ENCODE data around the gene MAP4K2. TPM values are rescaled to one million over a fixed set of nuclear protein-coding genes. Genes with fewer than 3 reads are reported as not detected.
A peak's percentile ranks its signal among the peaks of the same experiment; 100 is the strongest.

MAP4K2 gene
- total RNA-seq, 1 donor from 2014 or later: 7.5 TPM

DNA sequence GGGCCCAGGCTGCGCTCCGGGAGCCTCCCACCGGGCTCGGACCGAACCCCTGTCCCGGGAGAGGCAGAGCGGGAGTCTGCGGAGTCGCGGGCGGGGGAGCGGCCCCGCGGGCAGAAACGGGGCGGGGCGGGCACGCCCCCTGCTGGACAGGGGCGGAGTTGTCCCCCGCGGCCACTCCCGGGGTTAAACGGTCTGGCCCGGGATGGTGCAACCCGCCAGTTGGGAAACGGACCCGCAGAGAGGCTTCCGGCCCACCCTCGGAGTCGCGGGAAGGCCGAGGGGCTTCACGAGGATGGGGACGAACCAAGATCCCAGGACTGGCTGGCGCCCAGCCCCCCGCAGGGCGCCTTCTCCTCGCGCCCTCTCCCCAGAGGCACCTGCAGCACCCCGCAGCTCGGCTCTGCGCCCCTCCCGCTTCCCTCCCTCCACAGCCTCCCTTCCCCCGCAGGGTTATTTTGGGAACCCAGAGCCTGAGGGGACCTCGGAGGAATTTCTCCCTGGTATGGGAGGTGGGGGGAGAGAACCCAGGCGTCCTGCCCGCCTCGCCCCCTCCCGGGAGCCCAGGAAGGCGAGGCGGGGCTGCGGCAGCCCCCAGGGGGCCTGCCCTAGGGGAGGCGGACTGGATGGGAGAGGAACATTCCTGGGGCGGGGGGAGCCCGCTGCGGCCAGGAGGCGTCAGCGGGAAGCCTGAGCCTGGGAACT is 60.0 kb downstream of the MAP4K2 start:
- Histone ChIP-seq H3K36me3 (peaks cover 13% of the 10 kb centered on the region), H3K27ac (replicated peaks) (peak overlapping the region; percentile 99), H3K27me3 (ENCODE audit: low read depth) (no peaks in the 10 kb centered on the region), H3K4me3 (peak overlapping the region; percentile 77), H3K9me3 (replicated peaks) (no peaks in the 10 kb centered on the region), H3K4me1 (peaks cover 49% of the 10 kb centered on the region)
- TF ChIP-seq, protein P1, sequence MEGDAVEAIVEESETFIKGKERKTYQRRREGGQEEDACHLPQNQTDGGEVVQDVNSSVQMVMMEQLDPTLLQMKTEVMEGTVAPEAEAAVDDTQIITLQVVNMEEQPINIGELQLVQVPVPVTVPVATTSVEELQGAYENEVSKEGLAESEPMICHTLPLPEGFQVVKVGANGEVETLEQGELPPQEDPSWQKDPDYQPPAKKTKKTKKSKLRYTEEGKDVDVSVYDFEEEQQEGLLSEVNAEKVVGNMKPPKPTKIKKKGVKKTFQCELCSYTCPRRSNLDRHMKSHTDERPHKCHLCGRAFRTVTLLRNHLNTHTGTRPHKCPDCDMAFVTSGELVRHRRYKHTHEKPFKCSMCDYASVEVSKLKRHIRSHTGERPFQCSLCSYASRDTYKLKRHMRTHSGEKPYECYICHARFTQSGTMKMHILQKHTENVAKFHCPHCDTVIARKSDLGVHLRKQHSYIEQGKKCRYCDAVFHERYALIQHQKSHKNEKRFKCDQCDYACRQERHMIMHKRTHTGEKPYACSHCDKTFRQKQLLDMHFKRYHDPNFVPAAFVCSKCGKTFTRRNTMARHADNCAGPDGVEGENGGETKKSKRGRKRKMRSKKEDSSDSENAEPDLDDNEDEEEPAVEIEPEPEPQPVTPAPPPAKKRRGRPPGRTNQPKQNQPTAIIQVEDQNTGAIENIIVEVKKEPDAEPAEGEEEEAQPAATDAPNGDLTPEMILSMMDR (IDR thresholded peaks at IDR 0.05; ENCODE audit: borderline replicate concordance): peak; percentile 88
- peak; percentile 84 for DNase-seq
- intact Hi-C loops (cut with micrococcal nuclease): no loop called here

DNA sequence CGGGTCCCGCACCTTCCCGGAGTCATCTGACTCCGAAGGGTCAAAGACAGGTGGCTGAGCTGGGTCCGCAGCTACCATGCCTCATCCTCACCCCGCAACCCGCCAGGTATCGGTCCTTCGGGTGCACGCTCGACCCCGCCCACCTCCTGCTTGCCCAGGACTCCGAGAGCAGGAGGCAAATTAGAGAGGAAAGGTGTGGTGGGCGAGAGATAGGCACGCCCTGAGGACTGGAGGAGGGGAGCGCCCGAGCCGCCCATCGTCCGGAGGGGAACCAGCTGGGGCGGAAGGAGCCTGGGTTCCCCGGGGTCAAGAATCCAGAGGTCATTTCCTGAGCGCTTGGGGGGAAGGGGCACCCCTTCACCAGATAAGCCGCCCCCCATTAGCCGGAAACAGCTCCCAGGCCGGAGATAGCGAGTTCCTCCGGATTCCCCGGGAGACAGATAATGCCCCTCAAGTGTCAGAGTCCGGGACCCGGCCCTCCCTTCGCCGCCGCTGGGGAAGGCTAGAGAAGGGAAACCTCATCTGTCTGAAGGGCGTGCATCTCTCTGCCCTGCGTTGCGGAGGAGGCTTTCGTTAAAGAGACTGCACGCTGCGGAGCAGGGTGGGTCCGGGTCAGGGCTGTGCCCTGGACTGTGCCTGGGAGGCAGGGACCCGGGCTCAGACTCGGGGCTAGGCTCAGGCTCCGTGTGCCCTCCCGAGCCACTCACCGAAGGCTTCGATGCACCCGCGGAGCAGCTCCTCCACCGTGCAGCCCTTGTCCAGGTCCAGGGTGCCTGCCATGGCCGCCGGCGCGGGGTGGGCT is 60.7 kb downstream of the MAP4K2 start:
- TF ChIP-seq, protein P1 (IDR thresholded peaks at IDR 0.05; ENCODE audit: borderline replicate concordance): no peak
- Histone ChIP-seq H3K9me3 (replicated peaks) (no peaks in the 10 kb centered on the region), H3K4me3 (peak overlapping the region; percentile 77), H3K4me1 (peaks cover 49% of the 10 kb centered on the region), H3K27ac (replicated peaks) (peak overlapping the region; percentile 99), H3K27me3 (ENCODE audit: low read depth) (no peaks in the 10 kb centered on the region), H3K36me3 (peaks cover 19% of the 10 kb centered on the region)
- intact Hi-C loops (cut with micrococcal nuclease): no loop called here
- no peak for DNase-seq

DNA sequence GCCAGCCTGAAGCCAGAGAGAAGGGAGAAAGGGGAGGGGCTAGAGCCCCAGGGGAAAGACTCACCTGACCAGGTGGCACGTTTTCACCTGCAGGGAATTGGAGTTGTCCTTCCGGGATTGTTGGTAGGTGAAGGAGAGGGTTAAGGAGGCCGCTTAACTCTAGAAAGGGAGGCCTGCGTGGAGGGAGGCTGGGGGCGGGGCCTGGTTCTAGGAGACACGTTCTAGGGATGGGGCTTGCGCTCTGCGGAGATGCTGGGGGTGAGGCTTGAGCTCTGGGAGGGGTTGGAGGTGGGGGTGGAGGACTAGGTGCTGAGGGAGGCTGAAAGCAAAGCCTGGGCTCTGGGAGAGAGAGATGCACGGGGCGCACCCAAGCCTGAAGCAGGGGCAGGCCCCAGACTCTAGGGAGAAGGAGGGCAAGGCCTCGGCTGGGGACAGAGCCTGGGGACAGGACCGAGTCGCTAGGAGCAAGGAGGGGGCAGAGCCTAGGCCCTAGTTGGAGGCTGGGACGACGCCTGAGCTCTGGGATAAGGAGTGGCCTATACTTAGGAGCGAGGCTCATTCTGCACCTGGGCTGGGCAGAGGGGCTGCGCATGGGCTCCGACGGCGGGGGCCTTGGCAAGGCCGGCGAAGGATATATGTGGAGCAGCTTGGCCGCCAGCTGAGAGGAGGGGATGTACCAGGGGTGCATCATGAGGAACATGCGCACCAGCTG is 61.5 kb downstream of the MAP4K2 start:
- intact Hi-C loops (cut with micrococcal nuclease): no loop called here
- no peak for DNase-seq
- H3K27ac ChIP-seq (replicated peaks): peak overlapping the region; percentile 99
- TF ChIP-seq, protein P1 (IDR thresholded peaks at IDR 0.05; ENCODE audit: borderline replicate concordance): no peak
- peaks cover 48% of the 10 kb centered on the region for H3K4me1 ChIP-seq
- peaks cover 26% of the 10 kb centered on the region for H3K36me3 ChIP-seq
- H3K4me3 ChIP-seq: peak overlapping the region; percentile 77
- H3K27me3 ChIP-seq (ENCODE audit: low read depth): no peaks in the 10 kb centered on the region
- H3K9me3 ChIP-seq (replicated peaks): no peaks in the 10 kb centered on the region

DNA sequence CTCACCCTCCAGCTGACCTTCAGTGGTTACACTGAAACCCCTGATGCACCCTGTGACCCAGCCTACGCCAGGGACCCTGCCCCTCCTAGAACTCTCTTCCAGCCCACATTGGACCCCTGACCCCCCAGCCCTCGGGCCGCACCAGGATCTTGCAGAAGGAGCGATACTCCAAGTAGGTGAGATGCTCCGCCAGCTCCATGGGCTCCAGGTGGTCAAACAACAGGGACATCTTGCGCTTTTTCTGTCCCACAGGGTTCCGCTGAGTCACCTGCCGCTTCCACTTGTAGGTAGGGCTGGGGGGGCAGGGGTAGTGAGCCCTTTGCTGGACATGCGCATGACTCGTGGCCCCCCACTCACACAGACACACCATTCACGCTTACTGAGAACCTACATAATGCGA is 63.1 kb downstream of the MAP4K2 start:
- no peaks in the 10 kb centered on the region for H3K9me3 ChIP-seq (replicated peaks)
- intact Hi-C loops (cut with micrococcal nuclease): no loop called here
- peaks cover 39% of the 10 kb centered on the region for H3K36me3 ChIP-seq
- H3K27ac ChIP-seq (replicated peaks): no peak overlapping the region
- TF ChIP-seq, protein P1 (IDR thresholded peaks at IDR 0.05; ENCODE audit: borderline replicate concordance): no peak
- H3K4me1 ChIP-seq: peaks cover 32% of the 10 kb centered on the region
- no peak for DNase-seq
- H3K4me3 ChIP-seq: no peak overlapping the region
- no peaks in the 10 kb centered on the region for H3K27me3 ChIP-seq (ENCODE audit: low read depth)

DNA sequence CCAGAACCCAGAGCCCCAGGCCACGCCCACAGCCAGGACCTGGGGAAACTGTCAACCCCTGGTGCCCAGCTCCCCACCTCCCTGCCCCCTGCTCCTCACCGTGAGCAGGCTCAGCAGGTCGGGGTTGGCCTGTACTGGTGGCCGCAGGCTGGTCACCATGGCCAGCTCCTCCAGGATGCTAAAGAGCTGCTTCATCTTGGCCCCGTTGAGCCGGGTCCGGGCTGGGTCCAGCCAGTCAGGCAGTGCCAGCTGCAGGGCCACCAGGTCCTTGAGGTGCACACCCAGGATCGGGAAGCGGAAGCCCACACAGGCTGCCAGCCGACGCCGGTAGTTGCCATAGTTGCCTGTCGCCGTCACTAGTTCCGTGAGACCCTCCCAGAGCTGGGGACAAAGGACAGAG is 66.4 kb downstream of the MAP4K2 start:
- Histone ChIP-seq H3K4me1 (peaks cover 3% of the 10 kb centered on the region), H3K27ac (replicated peaks) (no peak overlapping the region), H3K27me3 (ENCODE audit: low read depth) (no peaks in the 10 kb centered on the region), H3K36me3 (peaks cover 51% of the 10 kb centered on the region), H3K9me3 (replicated peaks) (no peaks in the 10 kb centered on the region), H3K4me3 (no peak overlapping the region)
- TF ChIP-seq, protein P1 (IDR thresholded peaks at IDR 0.05; ENCODE audit: borderline replicate concordance): no peak
- intact Hi-C loops (cut with micrococcal nuclease): no loop called here
- DNase-seq: no peak

Measured in left ventricle myocardium inferior (tissue), 1 donor.